Measurements from ENCODE around the gene TANGO6.
"Not testable (repeated sequence)": the region's sequence is repeated elsewhere in the genome, so short reads cannot be mapped to it uniquely, and the experiment has no call there.

TANGO6 gene

GRCh38 chr16:69040144-69040909, 197.0 kb downstream of the TANGO6 start:
- TF ChIP-seq ZFX (IDR thresholded peaks at IDR 0.05; ENCODE audit: borderline replicate concordance) (no peak), CTCF (IDR thresholded peaks at IDR 0.05) (no peak)

GRCh38 chr16:69048328-69049120, 205.2 kb downstream of the TANGO6 start:
- no peak overlapping the region for H3K27ac ChIP-seq
- TF ChIP-seq CTCF (IDR thresholded peaks at IDR 0.05): no peak

More at GRCh38 chr16:69040144-69040909, 197.0 kb downstream of the TANGO6 start:
- H3K27ac ChIP-seq: no peak overlapping the region

- no peak for TF ChIP-seq CTCF (IDR thresholded peaks at IDR 0.05)
- no peak for TF ChIP-seq ZFX (IDR thresholded peaks at IDR 0.05; ENCODE audit: borderline replicate concordance)
- H3K27ac ChIP-seq: no peak overlapping the region
Observed at GRCh38 chr16:69049146-69049545, 205.8 kb downstream of the TANGO6 start.

GRCh38 chr16:69049603-69050375, 206.5 kb downstream of the TANGO6 start:
- TF ChIP-seq CTCF (IDR thresholded peaks at IDR 0.05): no peak
- no peak for TF ChIP-seq ZFX (IDR thresholded peaks at IDR 0.05; ENCODE audit: borderline replicate concordance)
- H3K27ac ChIP-seq: no peak overlapping the region

GRCh38 chr16:69051517-69051830, 208.1 kb downstream of the TANGO6 start:
- not testable (repeated sequence) for H3K27ac ChIP-seq

- TF ChIP-seq CTCF (IDR thresholded peaks at IDR 0.05) (no peak), ZFX (IDR thresholded peaks at IDR 0.05; ENCODE audit: borderline replicate concordance) (no peak)
- H3K27ac ChIP-seq: no peak overlapping the region
Observed at GRCh38 chr16:69055008-69055407, 211.7 kb downstream of the TANGO6 start.

GRCh38 chr16:69055980-69056379, 212.6 kb downstream of the TANGO6 start:
- TF ChIP-seq CTCF (IDR thresholded peaks at IDR 0.05) (no peak), ZFX (IDR thresholded peaks at IDR 0.05; ENCODE audit: borderline replicate concordance) (no peak)
- no peak overlapping the region for H3K27ac ChIP-seq
